ENCODE results near the gene SST.

The SST gene

GRCh38 chr3:187669675-187670504, at the start of gene SST:
Gene SST (minus strand): TSS chr3:187670394. CDS start chr3:187670291, 103 bp downstream.
- DNase-seq = peak; percentile 43
- ATAC-seq = no peak

GRCh38 chr3:187719628-187720336, 49.6 kb upstream of the SST start:
- DNase-seq (no peak), ATAC-seq (peak; percentile 49)

GRCh38 chr3:187718802-187719201, 48.6 kb upstream of the SST start:
- ATAC-seq (no peak), DNase-seq (no peak)

GRCh38 chr3:187717572-187717971, 47.4 kb upstream of the SST start:
- no peak for DNase-seq
- no peak for ATAC-seq

- peak; percentile 74 for DNase-seq
- peak; percentile 90 for ATAC-seq
These were observed 44.3 kb upstream of the SST start for GRCh38 chr3:187714404-187714979.

GRCh38 chr3:187713504-187713903, 43.3 kb upstream of the SST start:
- DNase-seq (no peak), ATAC-seq (peak; percentile 44)

GRCh38 chr3:187709155-187709554, 39.0 kb upstream of the SST start:
- no peak for DNase-seq
- no peak for ATAC-seq

GRCh38 chr3:187708696-187709095, 38.5 kb upstream of the SST start:
- no peak for DNase-seq
- ATAC-seq = no peak

- ATAC-seq = no peak
- no peak for DNase-seq
These were observed 36.8 kb upstream of the SST start for GRCh38 chr3:187706971-187707370.

GRCh38 chr3:187705164-187705563, 35.0 kb upstream of the SST start:
- DNase-seq (no peak), ATAC-seq (no peak)

GRCh38 chr3:187702507-187703033, 32.4 kb upstream of the SST start, which contains the start of gene RTP2:
Gene RTP2 (minus strand): TSS chr3:187702557. CDS start chr3:187702128, 429 bp downstream.
- DNase-seq (no peak), ATAC-seq (no peak)

GRCh38 chr3:187700249-187700648, 30.1 kb upstream of the SST start:
- ATAC-seq (no peak), DNase-seq (no peak)

- DNase-seq (no peak), ATAC-seq (no peak)
These were observed 28.6 kb upstream of the SST start for GRCh38 chr3:187698499-187699399.

- DNase-seq (no peak), ATAC-seq (no peak)
These were observed 25.8 kb upstream of the SST start for GRCh38 chr3:187696021-187696420.

- no peak for ATAC-seq
- DNase-seq = no peak
These were observed 25.3 kb upstream of the SST start for GRCh38 chr3:187695449-187695848.

- DNase-seq (no peak), ATAC-seq (no peak)
These were observed 24.6 kb upstream of the SST start for GRCh38 chr3:187694801-187695200.

- ATAC-seq = no peak
- no peak for DNase-seq
These were observed 23.2 kb upstream of the SST start for GRCh38 chr3:187693431-187693830.

- DNase-seq (no peak), ATAC-seq (peak; percentile 49)
These were observed 19.8 kb upstream of the SST start for GRCh38 chr3:187689984-187690383.

- DNase-seq (no peak), ATAC-seq (no peak)
These were observed 16.6 kb upstream of the SST start for GRCh38 chr3:187686621-187687273.

- no peak for DNase-seq
- no peak for ATAC-seq
These were observed 15.8 kb upstream of the SST start for GRCh38 chr3:187685948-187686347.

- peak; percentile 13 for DNase-seq
These were observed 14.7 kb upstream of the SST start for GRCh38 chr3:187684880-187685279.

More at GRCh38 chr3:187684880-187685279, 14.7 kb upstream of the SST start:
- peak; percentile 77 for ATAC-seq

Measured in stimulated activated naive CD8-positive, alpha-beta T cell treated with anti-CD3 and anti-CD28 coated beads, Interleukin-15, Interleukin-2, amounts not matched to agents 100 U/mL and 50 U/mL, for 24 hours (primary cell).